ENCODE data around the gene IGF1.
"Not testable (repeated sequence)": the region's sequence is repeated elsewhere in the genome, so short reads cannot be mapped to it uniquely, and the experiment has no call there.

The IGF1 gene

DNA sequence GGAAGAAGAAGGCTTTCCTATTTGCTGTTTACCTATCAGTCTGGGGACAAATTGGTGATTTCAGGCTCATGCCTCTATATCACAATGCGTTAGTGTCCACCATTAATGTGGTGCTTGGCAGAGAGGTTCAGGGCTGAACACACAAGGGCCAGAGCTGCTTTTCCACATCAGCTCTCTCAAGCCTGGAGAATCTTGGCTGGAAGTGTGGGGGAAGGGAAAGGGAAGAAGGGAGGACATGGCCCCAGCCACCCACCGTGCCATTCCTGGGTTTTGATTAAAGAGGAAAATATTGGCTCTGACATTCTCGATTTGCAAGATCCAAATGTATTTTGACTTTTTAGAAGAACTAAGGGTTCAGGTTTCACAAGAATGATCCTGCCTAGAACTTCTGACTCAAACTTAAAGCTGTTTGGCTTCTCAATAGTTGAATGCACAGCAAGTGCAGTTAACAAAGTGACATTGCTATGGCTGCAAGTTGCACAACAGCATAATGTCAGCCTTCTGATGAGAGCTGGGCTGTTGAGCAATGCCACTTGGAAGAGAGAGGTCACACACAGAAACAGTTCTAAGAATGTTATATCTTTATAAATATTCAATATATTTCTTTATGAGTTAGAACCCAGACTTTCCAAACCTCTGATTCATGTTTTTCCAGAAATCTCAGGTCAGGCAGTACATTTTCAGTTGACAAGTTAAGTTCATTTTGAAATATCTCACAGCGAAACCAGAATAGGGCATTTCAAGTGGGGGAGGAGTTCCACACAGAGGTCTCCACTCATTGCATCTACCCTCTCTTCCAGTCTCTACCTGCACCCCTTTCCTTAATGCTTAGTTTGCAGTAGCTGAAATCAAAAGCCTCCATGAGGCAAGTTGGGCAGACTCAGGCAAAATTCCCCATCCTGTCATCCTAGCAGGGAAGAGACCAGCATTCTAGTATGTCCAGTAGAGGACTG is 25.3 kb downstream of the IGF1 start:
- no peak for DNase-seq

DNA sequence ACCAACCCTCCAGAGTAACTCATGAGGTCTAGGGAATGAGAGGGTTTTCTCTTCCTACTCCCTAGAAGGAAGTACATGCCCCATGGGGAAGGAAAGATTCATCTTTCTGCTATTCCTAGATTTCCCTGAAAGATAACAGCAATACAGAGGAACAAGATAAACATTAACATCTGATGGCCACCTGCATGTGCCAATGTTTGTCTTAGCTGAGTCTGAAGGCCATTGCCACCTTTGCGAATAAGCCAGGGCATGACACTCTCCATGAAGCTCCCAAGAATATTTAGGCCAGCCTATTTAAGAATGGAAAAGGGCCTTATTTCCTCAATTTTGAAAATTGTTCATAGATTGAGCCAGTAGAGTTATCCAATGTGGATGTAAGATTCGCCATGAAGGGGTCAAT is 26.0 kb downstream of the IGF1 start:
- DNase-seq: no peak

DNA sequence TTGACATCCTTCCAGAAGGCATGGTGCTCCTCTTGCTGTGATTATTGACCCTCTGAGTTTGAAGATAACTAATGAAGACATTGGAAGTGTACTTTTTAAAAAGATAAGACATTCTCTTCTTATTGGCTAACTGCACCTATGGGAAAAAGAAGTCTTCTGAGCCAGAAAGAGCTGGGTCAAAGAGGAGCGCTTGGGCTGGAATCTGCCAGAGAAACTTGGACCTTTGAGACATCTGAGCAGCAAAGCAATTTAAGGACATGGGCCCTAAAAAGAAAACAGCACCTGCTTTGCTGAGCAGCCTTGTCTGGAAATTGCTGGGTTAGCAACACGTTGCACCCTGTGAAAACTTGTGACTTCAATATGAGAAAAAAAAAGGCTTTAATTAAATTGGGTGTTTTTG is 27.8 kb downstream of the IGF1 start:
- DNase-seq: no peak

DNA sequence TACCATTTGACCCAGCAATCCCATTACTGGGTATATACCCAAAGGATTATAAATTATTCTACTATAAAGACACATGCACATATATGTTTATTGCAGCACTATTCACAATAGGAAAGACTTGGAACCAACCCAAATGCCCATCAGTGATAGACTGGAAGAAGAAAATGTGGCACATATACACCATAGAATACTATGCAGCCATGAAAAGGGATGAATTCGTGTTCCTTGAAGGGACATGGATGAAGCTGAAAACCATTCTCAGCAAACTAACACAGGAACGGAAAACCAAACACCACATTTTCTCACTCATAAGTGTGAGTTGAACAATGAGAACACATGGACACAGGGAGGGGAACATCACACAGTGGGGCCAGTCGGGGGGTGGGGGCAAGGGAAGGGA is 31.3 kb downstream of the IGF1 start:
- not testable (repeated sequence) for DNase-seq

DNA sequence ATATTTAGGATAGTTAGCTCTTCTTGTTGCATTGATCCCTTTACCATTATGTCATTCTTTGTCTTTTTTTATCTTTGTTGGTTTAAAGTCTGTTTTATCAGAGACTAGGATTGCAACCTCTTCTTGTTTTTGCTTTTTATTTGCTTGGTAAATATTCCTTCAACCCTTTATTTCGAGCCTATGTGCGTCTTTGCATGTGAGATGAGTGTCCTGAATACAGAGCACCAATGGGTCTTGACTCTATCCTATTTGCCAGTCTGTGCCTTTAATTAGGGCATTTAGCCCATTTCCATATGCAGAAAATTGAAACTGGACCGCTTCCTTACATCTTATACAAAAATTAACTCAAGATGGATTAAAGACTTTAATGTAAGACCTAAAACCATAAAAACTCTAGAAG is 32.9 kb downstream of the IGF1 start:
- DNase-seq: not testable (repeated sequence)

DNA sequence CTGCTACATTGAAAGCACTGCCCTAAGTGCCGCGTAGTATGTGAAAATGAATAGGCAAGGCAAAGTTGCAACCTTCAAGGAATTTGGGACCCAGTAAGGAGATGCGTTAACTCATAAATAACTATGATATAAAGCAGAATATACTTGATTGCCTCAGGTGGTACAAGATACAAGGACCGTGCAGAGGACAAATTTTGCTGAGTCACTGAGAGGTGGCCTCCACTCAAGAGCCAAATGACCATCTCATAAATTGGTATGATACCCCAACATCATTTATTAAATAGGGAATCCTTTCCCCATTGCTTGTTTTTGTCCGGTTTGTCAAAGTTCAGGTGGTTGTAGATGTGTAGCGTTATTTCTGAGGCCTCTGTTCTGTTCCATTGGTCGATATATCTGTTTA is 35.7 kb downstream of the IGF1 start:
- DNase-seq: no peak

DNA sequence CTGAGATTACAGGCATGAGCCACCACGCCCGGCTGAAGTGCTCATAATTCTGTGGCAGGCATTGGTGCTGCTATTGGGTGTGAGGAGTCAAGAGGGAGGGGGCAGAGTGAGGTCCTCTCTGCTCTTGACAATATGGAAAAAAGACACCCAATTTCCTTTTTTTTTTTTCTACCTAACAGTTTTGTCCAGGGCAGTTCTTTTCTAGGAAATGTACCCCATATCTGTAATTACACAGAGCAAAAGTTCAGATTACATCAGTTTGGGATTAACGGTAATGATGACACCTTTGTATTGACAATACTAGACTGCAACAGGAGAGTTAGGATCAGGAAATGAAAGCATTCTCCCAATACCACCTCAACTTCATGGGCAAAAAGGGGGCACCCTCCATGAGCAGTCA is 36.3 kb downstream of the IGF1 start:
- DNase-seq: no peak

DNA sequence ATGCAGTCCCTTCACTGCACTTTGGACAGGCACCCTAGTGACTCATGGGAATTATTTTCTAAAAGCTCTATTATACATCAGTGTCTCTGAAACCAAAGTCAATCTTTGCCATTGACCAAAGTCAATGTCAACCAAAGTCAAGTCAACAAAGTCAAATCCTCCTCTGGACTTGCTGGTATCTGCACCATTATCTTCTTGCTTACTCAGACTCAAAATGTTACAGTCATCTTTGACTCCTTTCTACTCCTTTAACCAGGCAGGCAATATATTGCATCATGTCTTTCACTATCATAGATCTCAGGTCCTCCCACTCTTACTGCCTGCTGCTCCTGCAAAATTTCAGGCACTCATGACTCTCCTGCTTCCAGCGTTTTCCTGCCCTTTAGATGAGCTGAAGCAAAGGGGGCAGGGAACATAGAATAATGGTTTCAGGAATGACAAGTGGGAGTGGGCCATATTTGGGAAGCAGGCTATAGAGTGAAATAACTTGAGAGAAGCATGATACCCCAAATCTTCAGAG is 39.2 kb downstream of the IGF1 start:
- DNase-seq: no peak

DNA sequence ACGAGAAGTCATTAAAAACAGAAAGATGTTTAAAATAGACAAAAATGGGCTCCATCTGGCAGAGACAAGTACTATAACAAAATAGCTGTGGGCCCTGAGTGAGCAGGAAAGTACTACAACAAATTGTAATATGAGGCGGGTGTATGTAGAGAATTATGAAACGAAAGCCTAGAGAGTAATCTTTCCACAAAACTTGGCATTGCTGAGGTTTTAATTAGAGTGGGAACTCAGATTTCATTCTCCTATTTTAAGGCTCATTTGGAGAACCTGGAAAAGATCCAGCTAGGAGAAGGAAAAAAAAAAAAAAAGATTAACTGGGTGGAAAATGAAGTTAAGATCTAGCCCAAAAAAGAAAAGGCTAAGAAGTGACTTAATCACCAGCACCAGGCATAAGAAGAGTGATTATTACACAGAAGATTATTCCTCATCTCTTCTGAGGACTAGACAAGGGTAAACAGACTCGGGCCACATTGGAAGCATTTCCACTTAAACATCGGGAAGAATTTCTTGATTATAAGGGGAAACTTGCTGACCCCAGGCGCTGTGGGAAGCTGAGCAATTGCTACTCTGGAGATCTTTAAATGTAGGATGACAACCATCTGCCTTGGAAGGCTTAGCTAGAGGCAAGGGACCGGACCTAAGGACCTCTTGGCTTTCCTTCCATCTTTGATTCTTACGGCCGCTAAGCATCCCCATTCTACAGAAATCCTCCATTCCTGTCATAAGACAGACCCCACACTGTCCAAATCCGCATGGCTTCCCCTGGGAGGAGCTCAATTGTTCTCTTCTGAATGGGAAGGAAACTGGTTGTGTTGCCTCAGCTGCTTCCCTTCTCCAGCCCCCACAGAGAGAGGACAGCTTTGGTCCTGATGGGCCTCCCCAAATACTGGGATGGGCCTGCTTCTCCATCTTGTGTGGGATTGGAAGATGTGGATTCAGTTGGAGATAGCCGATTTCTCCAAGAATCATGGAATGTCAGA is 40.6 kb downstream of the IGF1 start:
- peak; percentile 36 for DNase-seq

DNA sequence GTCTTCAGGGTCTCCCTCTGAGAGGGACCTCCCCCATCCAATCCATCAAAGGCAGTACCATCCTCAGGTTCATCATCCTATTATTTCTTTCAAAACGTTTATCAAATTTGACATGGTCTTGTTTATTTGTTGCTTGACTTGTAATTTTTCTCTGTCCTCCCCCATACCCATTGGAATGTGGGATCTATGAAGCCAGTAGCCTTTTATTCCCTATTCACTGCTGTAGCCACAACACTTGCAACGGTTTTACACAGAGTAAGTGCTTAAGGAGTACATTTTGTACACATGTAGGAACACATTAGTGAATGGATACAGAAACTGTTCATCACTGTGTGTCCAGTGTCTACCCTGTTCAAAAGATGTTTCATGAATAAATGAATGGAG is 41.5 kb downstream of the IGF1 start:
- DNase-seq: no peak

DNA sequence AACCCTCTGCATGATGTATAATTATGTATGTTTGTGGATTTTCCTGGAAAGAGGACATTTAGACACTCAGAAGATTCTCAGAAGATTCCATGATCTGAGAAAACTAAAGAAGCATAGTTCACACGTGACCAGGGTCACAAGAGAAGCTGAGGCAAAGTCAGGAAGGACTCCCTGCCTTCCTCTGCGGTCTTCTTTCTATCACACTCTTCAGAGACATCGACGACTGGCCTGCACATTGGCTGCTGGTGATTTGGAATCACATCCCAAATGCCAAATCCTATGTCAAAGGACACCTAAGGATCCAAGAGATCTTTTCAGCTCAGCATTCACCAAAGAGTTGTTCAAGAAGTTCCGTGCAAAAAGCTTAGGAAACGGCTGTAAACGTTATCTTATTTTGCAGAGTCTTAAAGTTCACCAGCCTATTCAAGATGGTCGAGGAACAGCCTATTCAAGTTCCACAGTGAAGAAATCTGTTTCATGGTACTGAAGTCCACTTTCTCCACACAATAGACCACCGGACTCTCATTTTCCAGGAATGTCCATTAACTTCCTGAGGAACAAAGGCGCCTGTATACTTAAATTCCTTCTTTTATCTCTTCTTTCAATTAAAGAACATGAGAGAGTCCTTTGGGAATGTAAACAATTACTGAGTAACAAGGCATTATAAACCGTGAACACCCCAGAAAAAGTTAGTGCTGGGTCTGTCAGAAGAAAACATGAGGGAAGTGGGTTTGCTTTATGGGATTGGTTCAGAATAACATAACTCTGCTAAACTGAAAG is 42.1 kb downstream of the IGF1 start:
- DNase-seq: no peak

DNA sequence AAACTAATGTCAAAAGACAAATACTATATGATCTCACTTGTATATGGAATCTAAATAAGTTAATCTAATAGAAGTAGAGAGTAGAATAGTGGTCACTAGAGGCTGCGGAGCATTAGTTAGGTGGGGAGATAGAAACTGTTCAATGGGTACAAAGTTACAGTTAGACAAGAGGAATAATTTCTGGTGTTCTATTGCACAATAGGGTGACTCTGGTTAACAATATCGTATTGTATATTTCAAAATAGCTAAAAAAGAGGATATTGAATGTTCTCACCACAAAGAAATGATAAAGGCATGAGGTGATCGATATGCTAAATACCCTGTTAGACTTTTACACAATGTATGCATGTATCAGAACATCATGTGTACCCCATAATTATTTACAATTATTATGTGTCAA is 42.9 kb downstream of the IGF1 start:
- no peak for DNase-seq

DNA sequence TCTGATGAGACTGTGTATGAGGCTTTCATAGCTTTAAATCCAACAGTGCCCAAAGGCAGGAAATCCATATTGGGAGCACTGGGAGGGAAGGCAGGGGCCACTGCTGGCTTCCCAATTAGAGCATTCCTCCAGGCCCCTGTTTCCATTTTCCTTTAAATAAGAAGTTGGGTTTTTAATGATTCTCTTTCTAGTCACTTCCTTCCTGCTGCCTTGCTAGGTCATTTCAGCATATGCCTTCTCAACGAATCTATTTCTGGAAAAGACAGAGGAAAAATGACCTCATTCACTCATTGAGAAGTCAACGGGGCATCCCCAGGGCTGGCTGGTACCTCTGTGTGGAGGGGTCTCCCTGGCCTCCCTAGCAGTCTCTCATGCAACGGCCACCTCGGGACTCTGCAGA is 43.5 kb downstream of the IGF1 start:
- DNase-seq: no peak

DNA sequence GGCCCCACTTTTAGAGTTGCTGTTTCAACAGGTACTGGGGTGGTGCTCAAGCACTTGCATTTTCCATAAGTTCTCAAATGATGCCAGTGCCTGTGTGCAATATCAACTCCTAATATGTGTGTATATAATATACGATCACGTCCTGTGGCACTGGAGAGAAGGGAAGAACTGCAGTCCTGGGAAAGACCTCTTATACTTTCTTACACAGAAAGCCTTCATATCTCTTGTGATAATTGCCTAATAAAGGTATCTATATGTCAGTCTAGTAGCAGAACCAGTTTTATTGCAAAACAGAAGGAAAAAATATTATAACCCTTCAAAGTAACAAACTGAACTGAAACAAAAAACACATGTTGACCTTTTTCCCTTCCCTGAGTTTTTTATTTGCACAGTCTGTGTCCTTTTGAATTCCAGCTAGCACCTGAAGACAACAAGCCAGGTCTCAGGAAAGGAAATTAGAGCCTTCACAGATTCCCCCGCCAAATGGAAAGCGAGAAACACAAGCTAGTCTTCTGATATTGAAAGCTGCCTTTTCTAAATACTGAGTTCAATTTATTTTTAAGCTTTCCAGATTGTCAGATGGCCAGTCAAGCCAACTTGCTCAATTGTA is 44.4 kb downstream of the IGF1 start:
- DNase-seq: no peak

DNA sequence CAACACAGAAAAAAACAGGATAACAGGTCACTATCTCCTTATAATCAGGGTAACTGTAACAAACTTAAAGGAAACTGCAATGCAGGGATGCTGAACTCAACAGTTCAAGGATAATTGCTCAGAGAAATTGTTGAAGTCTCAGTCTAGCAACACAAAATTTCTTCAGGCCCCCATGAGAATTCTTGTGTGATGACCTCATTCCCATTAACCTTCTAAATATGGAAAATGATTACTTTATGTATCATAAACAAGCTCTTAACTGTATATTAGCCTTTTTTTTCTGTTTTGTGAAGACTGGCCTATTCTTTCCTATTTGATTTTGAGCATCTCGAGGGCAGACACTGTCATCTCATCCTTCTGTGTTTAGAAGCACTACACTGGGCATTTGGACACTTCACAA is 47.1 kb downstream of the IGF1 start:
- no peak for DNase-seq

DNA sequence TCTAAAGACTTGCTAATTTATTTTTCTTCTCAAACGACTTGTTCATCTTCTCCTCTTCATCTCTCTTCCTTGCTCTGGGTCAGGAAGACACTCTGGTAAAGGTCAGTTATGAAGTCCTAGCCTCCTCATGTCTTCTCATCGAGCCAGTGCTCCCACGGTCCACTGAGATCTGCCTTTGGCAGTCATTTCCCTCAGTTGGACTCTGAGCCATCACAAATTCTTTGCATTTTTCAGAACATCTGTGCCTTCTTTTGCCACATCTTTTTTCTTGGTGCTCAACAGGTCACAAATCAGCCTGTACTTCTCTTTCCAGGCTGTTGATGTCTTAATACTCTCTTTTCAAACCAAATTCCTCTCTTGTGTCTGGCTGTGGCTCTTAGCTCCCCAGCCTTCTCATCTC is 49.7 kb downstream of the IGF1 start:
- no peak for DNase-seq

DNA sequence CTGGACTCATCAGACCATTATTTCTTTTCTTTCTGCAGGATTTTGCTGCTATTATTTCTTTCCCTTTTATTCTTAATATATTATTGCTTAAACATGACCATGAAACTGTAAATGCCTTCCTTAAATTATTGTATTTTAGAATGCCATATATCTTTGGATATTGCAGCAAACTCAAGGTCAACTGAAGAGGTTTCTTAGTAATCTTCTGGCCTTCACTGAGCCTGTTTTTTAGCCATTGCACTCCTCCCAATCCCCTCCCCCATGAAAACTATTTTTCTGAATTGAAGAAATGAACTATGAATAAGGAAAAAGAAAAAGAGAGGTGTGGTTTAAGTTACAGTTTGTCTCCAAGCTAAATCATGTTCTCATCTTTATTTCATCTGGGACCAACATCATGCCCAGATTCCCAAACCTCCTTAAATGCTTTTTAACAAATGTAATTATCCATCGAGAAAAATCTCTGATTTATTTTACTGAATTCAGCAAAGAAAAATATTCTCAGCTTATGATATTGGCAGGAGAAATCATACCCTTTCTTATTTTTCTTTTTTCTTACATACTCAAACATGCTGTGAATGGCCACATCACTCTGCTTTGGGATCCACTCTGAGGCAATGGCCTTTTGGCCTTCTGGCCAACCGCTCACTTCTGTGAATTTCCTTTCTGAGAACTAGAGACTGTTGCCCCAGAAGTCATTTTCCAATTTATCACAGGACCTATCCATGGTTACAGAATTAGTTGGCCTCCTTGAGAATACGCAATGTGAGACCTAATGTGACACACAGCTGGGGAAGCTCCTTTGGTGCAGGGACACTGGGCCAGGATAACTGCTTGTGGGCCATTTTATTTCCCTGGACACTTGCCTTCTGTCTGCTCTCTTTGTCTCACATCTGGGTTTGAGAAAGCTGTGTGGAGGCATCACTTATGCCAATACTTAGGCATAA is 50.9 kb downstream of the IGF1 start:
- no peak for DNase-seq

DNA sequence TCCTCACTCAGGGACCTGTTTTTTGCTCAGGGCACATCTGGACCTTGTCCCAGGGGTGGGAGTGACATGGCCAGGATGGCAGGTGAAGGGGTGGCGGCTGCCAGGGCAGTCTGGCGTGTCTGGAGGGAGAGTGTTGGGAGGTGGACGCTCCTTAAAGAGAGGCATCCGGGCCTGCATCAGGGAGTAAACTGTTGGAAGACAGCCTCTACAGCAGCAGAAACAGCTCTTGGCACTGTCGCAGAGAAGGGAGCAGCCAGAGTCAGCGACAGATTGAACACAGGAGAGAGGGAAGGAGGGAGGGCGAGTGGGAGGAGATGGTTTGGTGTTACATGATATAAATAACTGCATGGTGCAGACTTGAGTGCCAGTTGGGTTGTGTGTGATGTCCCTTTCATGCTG is 52.8 kb downstream of the IGF1 start:
- DNase-seq: peak; percentile 38

DNA sequence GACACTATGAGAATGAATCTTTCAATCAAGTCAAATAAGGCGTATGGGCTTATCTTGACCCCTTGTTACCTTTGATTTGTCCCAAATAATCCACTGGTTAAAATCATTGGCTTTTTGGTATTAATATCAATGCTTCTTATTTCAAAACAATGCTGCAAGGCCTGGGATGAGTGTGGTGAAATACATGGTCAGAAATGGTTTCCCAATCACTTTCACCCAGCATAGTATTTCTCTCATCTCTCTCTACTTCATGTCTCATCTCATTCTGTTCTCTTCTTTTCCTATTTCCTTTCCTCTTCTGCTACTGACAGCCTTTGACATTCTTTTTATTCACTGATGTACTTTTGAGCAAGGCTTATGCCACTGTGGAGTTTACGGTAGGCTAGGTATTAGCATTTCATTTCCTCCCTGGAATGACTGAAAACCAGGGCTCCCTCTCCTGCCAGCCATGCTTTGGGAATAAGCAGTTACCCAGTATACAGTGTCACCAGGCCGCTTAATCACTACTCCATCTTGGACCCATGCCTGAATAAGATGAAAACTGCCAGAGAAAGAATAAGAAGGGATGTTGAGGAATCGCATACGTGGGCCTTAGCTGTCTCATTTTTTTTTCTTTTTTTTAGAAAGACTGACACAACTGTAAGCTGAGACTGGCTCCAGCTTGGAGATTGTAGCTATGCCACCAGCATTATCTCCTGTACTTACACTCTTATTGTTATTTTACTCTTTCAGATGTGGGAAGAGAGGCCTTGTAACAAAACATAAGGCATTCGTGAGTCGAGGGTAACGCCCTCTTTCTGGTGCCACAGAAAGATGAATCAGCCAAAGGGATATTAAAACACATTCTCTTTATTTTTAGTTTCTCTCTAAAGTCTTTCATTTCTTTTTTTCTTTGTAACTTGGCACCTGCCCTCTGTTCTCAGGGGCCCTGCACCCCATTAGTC is 53.5 kb downstream of the IGF1 start:
- DNase-seq: no peak

All from left hindlimb (tissue), 1 donor.